Measurements from ENCODE around the gene SLC12A1.
"Not testable (repeated sequence)": the region's sequence is repeated elsewhere in the genome, so short reads cannot be mapped to it uniquely, and the experiment has no call there.

Gene SLC12A1

GRCh38 chr15:48324949-48325348 is 118.8 kb downstream of the SLC12A1 start:
- H3K36me3 Mint-ChIP-seq (ENCODE audit: low read depth), result no peaks in the 10 kb centered on the region
- H3K9me3 Mint-ChIP-seq, result no peaks in the 10 kb centered on the region

GRCh38 chr15:48325400-48325799 is 119.3 kb downstream of the SLC12A1 start:
- Mint-ChIP-seq H3K36me3 (ENCODE audit: low read depth) (no peaks in the 10 kb centered on the region), H3K27ac (peak overlapping the region in 2 of 3 experiments; percentile 32 to 60), H3K9me3 (no peaks in the 10 kb centered on the region), H3K27me3 (ENCODE audit: low read depth) (no peaks in the 10 kb centered on the region), H3K4me3 (no peak overlapping the region), H3K4me1 (peaks cover 21% of the 10 kb centered on the region)
- TF ChIP-seq CTCF (IDR thresholded peaks at IDR 0.05; ENCODE audit: unreplicated experiment in 3 of 3), result no peak

More at GRCh38 chr15:48324949-48325348, 118.8 kb downstream of the SLC12A1 start:
- Mint-ChIP-seq H3K27me3 (ENCODE audit: low read depth) (no peaks in the 10 kb centered on the region), H3K4me3 (no peak overlapping the region), H3K4me1 (peaks cover 16% of the 10 kb centered on the region), H3K27ac (peak overlapping the region in 2 of 3 experiments; percentile 32)
- no peak for TF ChIP-seq CTCF (IDR thresholded peaks at IDR 0.05; ENCODE audit: unreplicated experiment in 3 of 3)

GRCh38 chr15:48326180-48326579 is 120.1 kb downstream of the SLC12A1 start:
- H3K9me3 Mint-ChIP-seq; H3K36me3 Mint-ChIP-seq (ENCODE audit: low read depth); H3K4me3 Mint-ChIP-seq; H3K27me3 Mint-ChIP-seq (ENCODE audit: low read depth): not testable (repeated sequence)
- peak overlapping the region in 1 of 3 experiments; percentile 10 for H3K27ac Mint-ChIP-seq
- H3K4me1 Mint-ChIP-seq, result peaks cover 21% of the 10 kb centered on the region

GRCh38 chr15:48330105-48330785 is 124.1 kb downstream of the SLC12A1 start:
- H3K27ac Mint-ChIP-seq, result peak overlapping the region; percentile 97 to 99 (median 98)
- H3K36me3 Mint-ChIP-seq (ENCODE audit: low read depth), result peaks cover 3% of the 10 kb centered on the region
- H3K9me3 Mint-ChIP-seq, result no peaks in the 10 kb centered on the region
- peak overlapping the region; percentile 97 to 100 (median 100) for H3K4me3 Mint-ChIP-seq
- H3K27me3 Mint-ChIP-seq (ENCODE audit: low read depth), result no peaks in the 10 kb centered on the region
- peaks cover 41% of the 10 kb centered on the region for H3K4me1 Mint-ChIP-seq
- TF ChIP-seq CTCF (IDR thresholded peaks at IDR 0.05; ENCODE audit: unreplicated experiment in 3 of 3), result no peak

DNA sequence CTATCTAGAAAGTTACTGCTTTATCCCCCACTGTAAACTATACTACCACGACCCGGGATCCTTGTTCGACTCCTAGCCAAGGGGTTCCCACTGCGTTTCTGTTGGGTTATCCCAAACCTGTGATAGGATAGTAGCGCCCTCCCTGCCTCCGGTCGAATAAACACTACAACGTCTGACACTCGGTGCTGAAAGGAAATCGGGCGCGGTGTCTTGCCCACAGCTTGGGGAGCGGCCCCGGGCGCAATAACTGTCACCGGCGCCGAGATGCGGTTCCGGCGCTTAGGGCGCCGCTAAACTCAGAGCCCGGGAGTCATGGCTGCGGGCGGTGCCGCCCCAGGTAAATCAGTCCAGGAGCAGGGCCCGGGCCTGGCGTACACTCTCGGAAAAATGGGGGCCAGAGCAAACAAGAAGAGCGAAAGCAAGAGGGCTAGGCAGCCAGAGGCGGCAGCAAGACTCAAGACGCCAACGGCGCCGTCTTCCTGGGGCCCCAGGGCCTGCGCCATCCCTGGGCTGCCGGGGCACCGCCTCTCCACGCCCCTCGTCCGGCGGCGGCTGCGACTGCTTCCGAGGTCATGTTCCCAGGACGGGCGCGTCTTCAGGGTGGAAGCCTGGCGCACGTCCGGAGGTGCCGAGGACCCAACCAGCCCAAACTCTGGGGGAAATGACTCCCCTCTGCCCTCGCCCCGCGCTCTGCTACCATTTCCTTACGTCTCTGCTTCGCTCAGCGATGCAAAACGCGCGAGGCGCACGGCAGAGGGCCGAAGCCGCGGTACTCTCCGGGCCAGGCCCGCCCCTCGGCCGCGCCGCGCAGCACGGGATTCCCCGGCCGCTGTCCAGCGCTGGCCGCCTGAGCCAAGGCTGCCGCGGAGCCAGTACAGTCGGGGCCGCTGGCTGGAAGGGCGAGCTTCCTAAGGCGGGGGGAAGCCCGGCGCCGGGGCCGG is 125.0 kb downstream of the SLC12A1 start, which contains the start of gene DUT:
TSS of gene DUT (plus strand) at position 575 of the 941 bp plus-strand sequence. CDS start at position 662, 87 bp downstream.
- peaks cover 9% of the 10 kb centered on the region for H3K36me3 Mint-ChIP-seq (ENCODE audit: low read depth)
- H3K27ac Mint-ChIP-seq, result peak within 1 kb of the TSS; percentile 97 to 99 (median 98)
- H3K4me1 Mint-ChIP-seq, result peaks cover 46% of the 10 kb centered on the region
- no peak for TF ChIP-seq CTCF (IDR thresholded peaks at IDR 0.05; ENCODE audit: unreplicated experiment in 3 of 3)
- H3K9me3 Mint-ChIP-seq, result no peaks in the 10 kb centered on the region
- peak within 1 kb of the TSS; percentile 97 to 100 (median 100) for H3K4me3 Mint-ChIP-seq
- H3K27me3 Mint-ChIP-seq (ENCODE audit: low read depth), result no peaks in the 10 kb centered on the region

All from nephron (organoid).